DMS53 (cell line): ENCODE measurements around the gene MAPKBP1.

ENCODE experiments used
- DNase-seq: peaks from one replicate; lab custom pipeline; 2025; lab: John Stamatoyannopoulos, UW

MAPKBP1 gene

GRCh38 chr15:41782371-41783282, 8.3 kb downstream of the MAPKBP1 start:
- no peak for DNase-seq

- no peak for DNase-seq
Measured at GRCh38 chr15:41783296-41783695, 9.0 kb downstream of the MAPKBP1 start.

GRCh38 chr15:41788262-41788661, 14.0 kb downstream of the MAPKBP1 start:
- DNase-seq: no peak

GRCh38 chr15:41789236-41789635, 15.0 kb downstream of the MAPKBP1 start:
- DNase-seq: no peak

GRCh38 chr15:41789662-41790061, 15.4 kb downstream of the MAPKBP1 start:
- no peak for DNase-seq

- DNase-seq: no peak
Measured at GRCh38 chr15:41790169-41790568, 15.9 kb downstream of the MAPKBP1 start.

- DNase-seq: peak; percentile 8
Measured at GRCh38 chr15:41790756-41791546, 16.7 kb downstream of the MAPKBP1 start.

GRCh38 chr15:41791547-41791937, 17.3 kb downstream of the MAPKBP1 start:
- DNase-seq: no peak

GRCh38 chr15:41792000-41792637, 17.8 kb downstream of the MAPKBP1 start:
- no peak for DNase-seq

GRCh38 chr15:41794081-41794480, 19.8 kb downstream of the MAPKBP1 start:
- DNase-seq: no peak

GRCh38 chr15:41795996-41796856, 21.9 kb downstream of the MAPKBP1 start:
- no peak for DNase-seq

GRCh38 chr15:41797201-41797944, 23.1 kb downstream of the MAPKBP1 start:
- DNase-seq: no peak

- no peak for DNase-seq
Measured at GRCh38 chr15:41798607-41799487, 24.6 kb downstream of the MAPKBP1 start.

- DNase-seq: no peak
Measured at GRCh38 chr15:41799488-41799805, 25.2 kb downstream of the MAPKBP1 start.

GRCh38 chr15:41801185-41801584, 26.9 kb downstream of the MAPKBP1 start:
- no peak for DNase-seq

- peak; percentile 17 for DNase-seq
Measured at GRCh38 chr15:41801850-41802455, 27.7 kb downstream of the MAPKBP1 start.

- DNase-seq: no peak
Measured at GRCh38 chr15:41804361-41804760, 30.1 kb downstream of the MAPKBP1 start.

GRCh38 chr15:41804916-41805666, 30.8 kb downstream of the MAPKBP1 start:
- no peak for DNase-seq

GRCh38 chr15:41805711-41806110, 31.4 kb downstream of the MAPKBP1 start:
- no peak for DNase-seq
